ENCODE measurements around the gene BCL2L15. TPM values are rescaled to one million over a fixed set of nuclear protein-coding genes. Genes with fewer than 3 reads are reported as not detected.

Gene BCL2L15
- total and polyA plus RNA-seq, 2 of the 13 experiments (the other 11 are each of a cell fraction or from before 2014, with no cell fraction given): 0.03 to 0.27 TPM

DNA sequence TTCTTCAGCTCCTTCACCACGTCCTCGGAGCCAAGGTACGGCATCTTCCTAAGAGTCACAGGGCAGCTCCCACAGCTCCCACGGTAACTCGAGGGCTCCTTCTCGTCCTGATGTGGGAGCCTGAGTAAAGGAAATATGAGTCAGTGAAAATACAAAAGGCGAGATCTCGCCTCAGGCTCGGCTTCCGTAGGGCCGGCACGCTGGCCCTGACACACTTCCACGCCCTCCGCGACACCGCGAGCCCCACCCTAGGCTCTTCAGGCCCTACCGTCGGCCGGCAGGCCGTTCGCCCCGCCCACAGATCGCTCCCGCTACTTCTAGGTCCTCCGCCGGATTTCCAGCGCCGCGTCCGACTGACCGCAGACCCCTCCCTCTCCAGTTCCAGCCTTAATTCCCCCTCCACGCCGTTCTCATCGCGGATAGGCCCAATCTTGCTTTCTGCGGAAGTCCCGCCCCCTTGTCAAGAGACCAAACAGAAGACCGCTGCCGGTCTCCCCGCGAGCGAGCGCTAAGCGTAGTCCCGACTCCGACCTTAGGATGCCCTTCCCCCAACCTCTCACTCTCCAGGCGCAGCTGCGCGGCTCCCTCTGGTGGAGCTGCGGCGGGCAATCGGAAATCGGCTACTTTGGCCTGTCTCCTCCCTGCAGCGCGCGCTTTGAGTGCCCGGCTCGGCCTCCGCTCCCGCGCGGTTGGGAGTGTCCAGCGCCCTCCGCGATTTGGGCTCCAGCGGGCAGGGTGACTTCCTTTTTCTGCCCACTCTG lies 17.5 kb upstream of the BCL2L15 start, which contains the start of the genes AP4B1 and DCLRE1B (continued):
- peak; percentile 75; the same call in 1 of the 2 replicates for TF ChIP-seq STAT6 (CRISPR knock-in tag; IDR thresholded peaks at IDR 0.05; ENCODE audit: borderline replicate concordance)
- no peak for TF ChIP-seq TEAD3 (CRISPR knock-in tag; optimal IDR thresholded peaks at IDR 0.05; ENCODE audit: borderline replicate concordance)
- TF ChIP-seq ZNF547 (CRISPR knock-in tag; IDR thresholded peaks at IDR 0.05): no peak
- peak; percentile 90 for TF ChIP-seq SRF (IDR thresholded peaks at IDR 0.05; ENCODE audit: low read depth, low read length)
- TF ChIP-seq FOXP1 (IDR thresholded peaks at IDR 0.05): no peak
- 0 out of 2 replicates have a peak, but pooled peaks have one; percentile 33 for TF ChIP-seq FOXP1 (CRISPR knock-in tag; IDR thresholded peaks at IDR 0.05)
- no peak for TF ChIP-seq SNRNP70 (IDR thresholded peaks at IDR 0.05; ENCODE audit: low read depth, low read length)
- peak; percentile 94 for TF ChIP-seq ELF1 (CRISPR knock-in tag; IDR thresholded peaks at IDR 0.05)
- TF ChIP-seq ZNF775 (CRISPR knock-in tag; IDR thresholded peaks at IDR 0.05; ENCODE audit: borderline replicate concordance): no peak
- 0 out of 2 replicates have a peak, but pooled peaks have one; percentile 64 for TF ChIP-seq ZNF800 (CRISPR knock-in tag; IDR thresholded peaks at IDR 0.05)
- TF ChIP-seq ZNF333 (CRISPR knock-in tag; IDR thresholded peaks at IDR 0.05; ENCODE audit: borderline replicate concordance): no peak; the same call in 1 of the 2 replicates
- TF ChIP-seq, protein P1, sequence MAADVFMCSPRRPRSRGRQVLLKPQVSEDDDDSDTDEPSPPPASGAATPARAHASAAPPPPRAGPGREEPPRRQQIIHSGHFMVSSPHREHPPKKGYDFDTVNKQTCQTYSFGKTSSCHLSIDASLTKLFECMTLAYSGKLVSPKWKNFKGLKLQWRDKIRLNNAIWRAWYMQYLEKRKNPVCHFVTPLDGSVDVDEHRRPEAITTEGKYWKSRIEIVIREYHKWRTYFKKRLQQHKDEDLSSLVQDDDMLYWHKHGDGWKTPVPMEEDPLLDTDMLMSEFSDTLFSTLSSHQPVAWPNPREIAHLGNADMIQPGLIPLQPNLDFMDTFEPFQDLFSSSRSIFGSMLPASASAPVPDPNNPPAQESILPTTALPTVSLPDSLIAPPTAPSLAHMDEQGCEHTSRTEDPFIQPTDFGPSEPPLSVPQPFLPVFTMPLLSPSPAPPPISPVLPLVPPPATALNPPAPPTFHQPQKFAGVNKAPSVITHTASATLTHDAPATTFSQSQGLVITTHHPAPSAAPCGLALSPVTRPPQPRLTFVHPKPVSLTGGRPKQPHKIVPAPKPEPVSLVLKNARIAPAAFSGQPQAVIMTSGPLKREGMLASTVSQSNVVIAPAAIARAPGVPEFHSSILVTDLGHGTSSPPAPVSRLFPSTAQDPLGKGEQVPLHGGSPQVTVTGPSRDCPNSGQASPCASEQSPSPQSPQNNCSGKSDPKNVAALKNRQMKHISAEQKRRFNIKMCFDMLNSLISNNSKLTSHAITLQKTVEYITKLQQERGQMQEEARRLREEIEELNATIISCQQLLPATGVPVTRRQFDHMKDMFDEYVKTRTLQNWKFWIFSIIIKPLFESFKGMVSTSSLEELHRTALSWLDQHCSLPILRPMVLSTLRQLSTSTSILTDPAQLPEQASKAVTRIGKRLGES (CRISPR knock-in tag; IDR thresholded peaks at IDR 0.05; ENCODE audit: borderline replicate concordance): no peak
- TF ChIP-seq ZNF160 (CRISPR knock-in tag; IDR thresholded peaks at IDR 0.05): no peak; the same call in 1 of the 2 replicates
- peak; percentile 96 for TF ChIP-seq RBM39 (IDR thresholded peaks at IDR 0.05; ENCODE audit: low read depth, low read length, poor library complexity, severe bottlenecking)
- peak; percentile 84 for TF ChIP-seq PITX1 (CRISPR knock-in tag; IDR thresholded peaks at IDR 0.05)
- no peak for TF ChIP-seq NR3C1 (CRISPR knock-in tag; IDR thresholded peaks at IDR 0.05)
- TF ChIP-seq ZNF660 (CRISPR knock-in tag; IDR thresholded peaks at IDR 0.05; ENCODE audit: borderline replicate concordance, low read depth): no peak
- no peak; the same call in 1 of the 2 replicates for TF ChIP-seq ZNF33A (CRISPR knock-in tag; IDR thresholded peaks at IDR 0.05; ENCODE audit: borderline replicate concordance)
- TF ChIP-seq ELK4 (CRISPR knock-in tag; IDR thresholded peaks at IDR 0.05; ENCODE audit: borderline replicate concordance): no peak
- no peak for TF ChIP-seq ZNF343 (CRISPR knock-in tag; IDR thresholded peaks at IDR 0.05)
- TF ChIP-seq TBP (CRISPR knock-in tag; IDR thresholded peaks at IDR 0.05): 0 out of 2 replicates have a peak, but pooled peaks have one; percentile 42

Data from HepG2 (cell line).